OCI-LY7 (cell line): ENCODE results near the gene LEMD2. TPM values are rescaled to one million over a fixed set of nuclear protein-coding genes. Genes with fewer than 3 reads are reported as not detected.

Source experiments
- BruUV-seq: library from RNA; stranded (reverse); fragments of 400-500 nt; replicated peaks from 2 replicates; lab custom pipeline; 2021; lab: Mats Ljungman, UMichigan
- CTCF ChIA-PET: fragments of 300-600 bp; sonication (Branson Sonifier 250); formaldehyde crosslinking; loops from one replicate; lab custom pipeline; 2022; ENCODE audit warnings: antibody characterized with exemption; ENCODE audit not compliant: unreplicated experiment; lab: Charles Lee
- POLR2A ChIA-PET: fragments of 300-600 bp; sonication (Branson Sonifier 250); formaldehyde crosslinking; loops from one replicate; lab custom pipeline; 2022; ENCODE audit warnings: antibody characterized with exemption; lab: Charles Lee
- DNase-seq: peaks from one replicate; pipeline ENCODE4 v3.0.0-alpha.2; 2015; ENCODE audit warnings: low spot score
- H2AFZ ChIP-seq: fragments of 200-600 bp; sonication (generic), shearing (Covaris generic); 2 replicates; pipeline ENCODE4 v1.6.1; 2014; ENCODE audit warnings: mild to moderate bottlenecking, antibody characterized with exemption, low read length, moderate library complexity
- H3K27ac ChIP-seq: fragments of 200-600 bp; sonication (generic); 2 replicates; pipeline ENCODE4 v1.5.1; 2014; ENCODE audit warnings: mixed run types, low read depth, mild to moderate bottlenecking, moderate library complexity, low read length, inconsistent platforms; ENCODE audit not compliant: poor library complexity, severe bottlenecking
- H3K36me3 ChIP-seq: fragments of 200-600 bp; sonication (generic); 2 replicates; pipeline ENCODE4 v1.6.1; 2014; ENCODE audit warnings: mild to moderate bottlenecking, antibody characterized with exemption, low read length, moderate library complexity, mixed read lengths; ENCODE audit not compliant: insufficient read depth
- H3K4me1 ChIP-seq: fragments of 200-600 bp; sonication (generic); 2 replicates; pipeline ENCODE4 v1.5.1; 2014; ENCODE audit warnings: mild to moderate bottlenecking, low read length; ENCODE audit not compliant: insufficient read depth, poor library complexity, severe bottlenecking
- H3K4me2 ChIP-seq: fragments of 200-600 bp; sonication (generic); 2 replicates; pipeline ENCODE4 v1.6.1; 2014; ENCODE audit warnings: mild to moderate bottlenecking, low read length
- H3K4me3 ChIP-seq: fragments of 200-600 bp; sonication (generic); 2 replicates; pipeline ENCODE4 v1.5.1; 2014; ENCODE audit warnings: mild to moderate bottlenecking, low read depth, low read length; ENCODE audit not compliant: poor library complexity, severe bottlenecking
- H3K79me2 ChIP-seq: fragments of 200-600 bp; sonication (generic); 2 replicates; pipeline ENCODE4 v1.6.1; 2016; ENCODE audit warnings: low read depth, mild to moderate bottlenecking, low read length, moderate library complexity, mixed read lengths; ENCODE audit not compliant: insufficient read depth
- H3K9me2 ChIP-seq: fragments of 200-600 bp; sonication (generic); 2 replicates; pipeline ENCODE4 v1.6.1; 2016; ENCODE audit warnings: mild to moderate bottlenecking, low read length, mixed read lengths; ENCODE audit not compliant: insufficient read depth
- H3K9me3 ChIP-seq: fragments of 200-600 bp; sonication (generic); 2 replicates; pipeline ENCODE4 v1.6.1; 2014; ENCODE audit warnings: mild to moderate bottlenecking, mixed run types, low read length, mixed read lengths
- H4K20me1 ChIP-seq: fragments of 200-600 bp; sonication (generic); 2 replicates; pipeline ENCODE4 v1.6.1; 2014; ENCODE audit warnings: mild to moderate bottlenecking, antibody characterized with exemption, low read length, moderate library complexity, mixed read lengths; ENCODE audit not compliant: insufficient read depth
- CTCF ChIP-seq: fragments of 200-600 bp; sonication (generic); conservative IDR thresholded peaks from 2 replicates; pipeline ENCODE4 v1.5.1; 2014; ENCODE audit warnings: mild to moderate bottlenecking, antibody characterized with exemption, low read length, moderate library complexity, mixed read lengths
- EZH2phosphoT487 ChIP-seq: fragments of 200-600 bp; sonication (generic); IDR thresholded peaks from 2 replicates; pipeline ENCODE4 v1.6.1; 2018; ENCODE audit warnings: low read depth, borderline replicate concordance, mild to moderate bottlenecking, mixed run types, antibody characterized with exemption, low read length, moderate library complexity, mixed read lengths
- intact Hi-C: fragments of 100-400 bp; cut with micrococcal nuclease; formaldehyde crosslinking; loops from one replicate; pipeline ENCODE4 v1.10.0; 2022; ENCODE audit not compliant: unreplicated experiment
- total RNA-seq, 2 experiments: library from RNA; depleted of rRNA in 1 of 2; stranded (reverse); fragments of >200 nt in 1 of 2; shearing (Covaris generic) in 1 of 2; gene quantifications; 2 replicates each; pipeline ENCODE4 v1.2.3, GENCODE V29; 2014 to 2022

The LEMD2 gene
- total RNA-seq, 2 experiments from 2014 or later: 59.2 to 66.9 TPM

- no peak overlapping the region for H3K4me3 ChIP-seq
- H3K4me2 ChIP-seq: no peak overlapping the region
- no peaks in the 10 kb centered on the region for H3K4me1 ChIP-seq
- ChIA-PET POLR2A (interaction anchor here (1.4 kb wide), 1 partner anchor 46 kb away, joined by 3 read pairs; the partner anchor contains the start of gene UQCC2), CTCF (interaction anchor here (1.1 kb wide), 1 partner anchor 46 kb away, joined by 6 read pairs; the partner anchor contains the start of gene UQCC2)
- no peaks in the 10 kb centered on the region for H3K9me2 ChIP-seq
- H2AFZ ChIP-seq: no peak overlapping the region
- intact Hi-C loops: no loop called here
- DNase-seq: no peak
- TF ChIP-seq CTCF (no peak), EZH2phosphoT487 (no peak)
- no TSS peak for BruUV-seq
- H3K9me3 ChIP-seq: no peaks in the 10 kb centered on the region
- H3K79me2 ChIP-seq: no peaks in the 10 kb centered on the region
- no peaks in the 10 kb centered on the region for H4K20me1 ChIP-seq
- H3K27ac ChIP-seq: no peak overlapping the region
- H3K36me3 ChIP-seq: no peaks in the 10 kb centered on the region
Measured at GRCh38 chr6:33757113-33757512, 31.8 kb downstream of the LEMD2 start.

- H3K27ac ChIP-seq: no peak overlapping the region
- no peak overlapping the region for H2AFZ ChIP-seq
- POLR2A ChIA-PET: interaction anchor here (1.4 kb wide), 1 partner anchor 45 kb away, joined by 3 read pairs; the partner anchor contains the start of gene UQCC2
- no peaks in the 10 kb centered on the region for H3K9me3 ChIP-seq
- H3K79me2 ChIP-seq: no peaks in the 10 kb centered on the region
- BruUV-seq: no TSS peak
- no peaks in the 10 kb centered on the region for H4K20me1 ChIP-seq
- TF ChIP-seq CTCF: no peak
- TF ChIP-seq EZH2phosphoT487: no peak
- CTCF ChIA-PET: no interaction called here
- H3K9me2 ChIP-seq: no peaks in the 10 kb centered on the region
- intact Hi-C loops: no loop called here
- no peaks in the 10 kb centered on the region for H3K36me3 ChIP-seq
- DNase-seq: no peak
- no peaks in the 10 kb centered on the region for H3K4me1 ChIP-seq
- no peak overlapping the region for H3K4me3 ChIP-seq
- no peak overlapping the region for H3K4me2 ChIP-seq
Measured at GRCh38 chr6:33756211-33756954, 32.5 kb downstream of the LEMD2 start.
